ENCODE measurements around the gene FAM53B.
"Not testable (repeated sequence)": the region's sequence is repeated elsewhere in the genome, so short reads cannot be mapped to it uniquely, and the experiment has no call there.

The FAM53B gene

DNA sequence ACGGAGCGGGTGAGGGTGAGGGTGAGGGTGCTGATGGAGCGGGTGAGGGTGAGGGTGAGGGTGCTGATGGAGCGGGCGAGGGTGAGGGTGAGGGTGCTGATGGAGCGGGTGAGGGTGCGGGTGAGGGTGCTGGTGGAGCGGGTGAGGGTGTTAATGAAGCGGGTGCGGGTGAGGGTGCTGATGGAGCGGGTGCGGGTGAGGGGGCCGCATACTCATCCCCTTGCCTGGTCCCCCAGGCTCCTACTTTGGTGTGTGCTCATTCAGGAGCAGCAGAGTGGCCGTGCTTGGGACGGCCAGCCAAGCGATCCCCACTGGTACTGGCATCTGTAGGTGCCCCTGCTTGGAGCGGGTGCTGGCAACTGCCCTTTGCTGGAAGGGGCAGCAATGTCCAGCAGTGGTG, 133.3 kb downstream of the FAM53B start:
- DNase-seq (ENCODE audit: low read depth in 2 of 2) = not testable (repeated sequence)

- not testable (repeated sequence) for DNase-seq (ENCODE audit: low read depth in 2 of 2)
Observed at GRCh38 chr10:124610186-124610585, 134.0 kb downstream of the FAM53B start.

DNA sequence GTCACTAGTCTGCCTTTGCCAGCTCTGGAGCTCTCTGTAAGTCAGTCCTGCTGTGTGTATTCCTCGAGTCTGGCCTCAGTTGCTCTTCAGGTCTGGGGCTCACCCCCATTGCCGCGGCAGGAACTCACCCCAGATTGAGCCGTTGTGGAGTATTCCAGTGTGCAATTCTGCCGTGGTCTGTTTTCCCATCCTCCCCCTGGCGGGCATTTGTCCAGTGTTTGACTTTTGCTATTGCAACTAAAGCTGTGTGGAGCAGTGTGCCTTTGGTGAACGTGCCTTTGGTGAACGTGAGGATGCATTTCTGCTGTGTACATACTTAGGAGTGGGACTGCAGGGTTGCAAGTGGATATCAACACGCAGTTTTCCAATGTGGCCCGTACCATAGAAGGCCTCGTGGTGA, 134.5 kb downstream of the FAM53B start:
- DNase-seq (ENCODE audit: low read depth in 2 of 2) = no peak

DNA sequence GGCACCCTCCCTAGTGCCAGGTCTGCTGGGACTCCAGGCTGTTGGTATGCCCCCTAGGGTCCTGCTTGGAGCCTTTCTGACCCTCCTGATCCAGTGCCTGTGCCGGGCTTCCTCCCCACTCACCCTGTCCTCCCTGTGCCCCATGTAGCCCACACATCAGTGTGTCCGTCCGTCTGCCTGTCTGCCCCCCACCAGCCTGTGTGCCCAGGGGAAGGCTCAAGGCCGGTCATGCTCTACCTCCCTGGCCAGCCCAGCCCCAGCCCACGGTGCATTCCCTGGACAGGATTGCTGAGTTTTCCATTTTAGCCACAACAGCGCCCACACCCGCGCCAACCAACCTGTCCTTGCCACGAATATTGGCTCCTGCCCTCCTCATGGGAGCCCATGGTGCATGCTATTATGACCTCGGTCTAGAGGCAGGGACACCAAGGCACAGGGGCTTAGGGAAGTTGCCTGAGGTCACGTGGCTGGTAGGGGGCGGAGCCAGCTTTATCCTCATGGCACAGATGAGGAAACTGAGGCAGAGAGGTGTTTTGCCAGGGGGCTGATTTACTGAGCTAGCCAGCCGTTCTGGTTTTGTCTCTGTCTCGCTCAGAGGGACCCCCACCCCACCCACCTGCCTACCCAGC, 136.0 kb downstream of the FAM53B start:
- DNase-seq (ENCODE audit: low read depth in 2 of 2) = no peak

- DNase-seq (ENCODE audit: low read depth in 2 of 2) = no peak
Observed at GRCh38 chr10:124607693-124608092, 136.5 kb downstream of the FAM53B start.

DNA sequence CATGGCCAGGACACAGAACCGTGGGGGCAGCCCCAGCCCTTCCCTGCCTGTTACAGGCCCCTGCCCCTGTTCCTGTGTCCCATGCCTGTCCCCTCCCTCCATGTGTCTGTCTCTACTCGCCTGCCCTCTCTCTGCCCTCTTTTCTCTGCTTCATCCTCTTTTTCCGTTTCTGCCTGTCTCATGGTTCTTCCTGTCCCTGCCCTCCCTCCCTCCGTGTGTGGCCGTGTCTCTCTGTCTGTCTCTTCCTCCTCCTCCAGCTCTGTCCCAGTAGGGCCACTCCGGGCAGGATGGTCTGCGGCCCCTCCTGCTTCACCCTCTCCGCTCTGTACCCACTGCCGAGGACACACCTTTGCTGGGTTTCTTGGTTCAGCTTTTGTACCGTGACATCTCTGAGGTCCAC, 137.4 kb downstream of the FAM53B start:
- DNase-seq (ENCODE audit: low read depth in 2 of 2) = no peak

DNA sequence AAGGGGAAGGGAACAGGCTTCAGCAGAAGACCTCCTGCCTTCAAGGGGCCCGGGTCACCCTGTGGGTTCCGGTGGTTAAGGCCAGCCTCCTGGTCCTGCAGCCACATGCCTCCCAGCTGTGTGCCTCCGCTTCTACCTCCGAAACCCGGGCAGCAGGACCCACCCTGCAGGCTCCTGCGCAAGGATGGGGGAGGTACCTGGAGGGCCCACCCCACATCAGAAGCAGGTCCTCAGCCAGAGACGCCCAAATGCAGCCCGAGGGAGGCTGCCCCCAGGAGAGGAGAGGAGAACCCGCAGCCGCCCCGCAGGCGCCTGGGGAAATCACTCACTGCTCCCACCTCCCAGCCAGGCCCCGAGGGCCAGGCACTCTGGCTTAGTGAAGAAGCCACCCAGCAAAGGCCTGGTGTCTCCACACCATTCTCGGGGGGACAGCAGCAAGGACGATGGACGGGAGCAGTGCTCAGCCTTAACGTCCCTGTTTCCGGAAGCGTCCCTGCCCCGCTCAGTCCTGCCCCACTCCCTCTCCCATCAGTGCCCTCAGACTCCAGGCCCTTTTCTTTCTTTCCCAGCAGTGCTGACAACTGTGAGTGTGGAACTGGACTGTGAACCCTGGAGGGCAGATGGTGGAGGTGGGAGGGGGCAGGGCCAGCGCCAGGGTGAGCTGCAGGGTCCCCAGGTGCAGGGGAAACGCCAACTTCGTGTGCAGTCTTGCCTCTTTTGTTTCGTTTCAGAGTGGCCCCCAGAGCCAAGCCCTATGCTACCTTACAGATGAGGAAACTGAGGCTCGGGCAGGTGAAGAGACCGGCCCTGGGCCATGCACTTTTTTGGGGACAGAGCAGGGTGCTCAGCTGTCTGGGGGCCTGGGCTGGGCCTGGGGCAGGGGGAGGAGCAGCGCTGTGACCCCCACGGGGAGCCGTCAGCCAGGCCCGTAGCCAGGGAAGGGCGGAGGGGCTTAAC, 138.0 kb downstream of the FAM53B start:
- no peak for DNase-seq (ENCODE audit: low read depth in 2 of 2)

GRCh38 chr10:124605481-124605855, 138.7 kb downstream of the FAM53B start:
- DNase-seq (ENCODE audit: low read depth in 2 of 2) = no peak

- DNase-seq (ENCODE audit: low read depth in 2 of 2) = no peak
Observed at GRCh38 chr10:124605001-124605370, 139.2 kb downstream of the FAM53B start.

DNA sequence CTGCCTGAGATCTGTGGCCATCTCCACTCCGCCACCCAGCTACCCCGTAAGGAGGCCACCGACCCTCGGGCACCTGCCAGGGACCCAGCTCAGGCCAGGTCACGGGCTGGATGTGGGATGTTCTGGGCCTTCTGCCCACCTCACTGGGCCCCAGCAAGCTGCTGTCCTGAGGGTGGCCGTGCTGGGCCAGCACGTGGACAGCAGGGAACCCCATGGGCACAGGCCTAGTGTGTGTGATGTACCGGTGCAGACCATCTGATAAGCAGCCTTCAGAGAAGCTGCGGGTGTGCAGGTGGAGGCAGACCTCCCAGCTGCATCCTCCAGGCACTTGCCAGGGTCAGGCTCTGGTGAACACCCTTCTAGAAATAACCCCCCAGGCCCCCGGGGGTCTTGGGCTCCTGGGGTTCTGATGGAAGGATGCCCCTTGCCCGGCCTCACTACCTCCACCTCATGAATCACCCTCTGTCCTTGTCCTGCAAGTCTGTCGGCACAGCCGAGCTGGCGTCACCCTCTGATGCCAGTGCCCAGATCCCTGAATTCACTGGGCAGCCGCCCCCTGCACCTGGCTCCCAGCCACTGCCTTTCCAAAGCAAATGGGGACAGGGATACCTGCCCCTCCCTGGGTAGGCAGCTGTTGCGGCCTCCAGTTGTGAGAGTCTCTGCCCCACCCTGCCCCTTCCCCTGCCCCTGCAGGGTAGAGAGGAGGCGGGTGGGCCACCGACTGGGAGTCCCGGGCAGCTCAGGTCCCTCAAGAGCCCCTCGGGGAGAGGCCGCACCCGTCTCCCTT, 139.8 kb downstream of the FAM53B start:
- no peak for DNase-seq (ENCODE audit: low read depth in 2 of 2)

DNA sequence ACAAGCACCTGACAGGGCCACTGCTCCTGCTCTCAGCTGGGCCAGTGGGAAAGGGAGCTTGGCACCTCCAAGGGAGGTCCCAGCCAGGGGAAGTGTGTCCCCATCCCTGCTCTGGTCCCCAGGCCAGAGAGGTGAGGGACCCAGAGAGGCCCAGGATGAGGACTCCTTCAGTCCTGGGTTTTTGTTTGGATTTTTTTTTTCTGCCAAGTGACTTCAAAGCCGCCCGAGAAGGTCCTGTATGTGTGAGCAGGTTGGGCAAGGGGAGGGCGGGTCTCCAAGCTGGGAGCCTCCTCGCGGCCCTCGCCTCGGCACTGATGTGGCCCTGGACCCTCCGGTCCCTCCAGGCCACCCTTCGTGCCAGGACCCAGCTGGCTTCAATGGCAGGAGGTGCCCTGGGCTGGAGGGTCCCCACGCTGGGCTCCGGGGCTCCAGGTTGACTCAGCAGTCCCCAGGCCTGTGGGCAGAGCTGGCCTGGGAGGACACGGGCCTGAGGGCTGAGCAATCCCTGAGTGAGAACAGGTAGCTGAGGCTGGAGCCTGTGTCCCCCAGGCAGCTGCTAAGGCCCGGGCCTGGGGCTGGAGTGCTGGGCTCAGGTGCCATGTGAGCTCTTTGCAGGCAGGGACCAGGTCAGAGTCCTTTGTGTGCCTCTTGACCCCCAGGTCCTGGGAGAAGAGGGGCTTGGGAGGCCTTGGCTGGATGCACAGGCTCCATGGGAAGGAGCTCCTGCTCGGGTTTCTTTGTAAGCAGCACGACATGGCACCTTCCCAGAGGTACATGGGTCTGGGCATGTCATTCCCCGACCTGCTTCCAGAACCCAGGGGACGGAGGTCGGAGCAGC, 140.6 kb downstream of the FAM53B start:
- no peak for DNase-seq (ENCODE audit: low read depth in 2 of 2)

- DNase-seq (ENCODE audit: low read depth in 2 of 2) = no peak
Observed at GRCh38 chr10:124602646-124603365, 141.4 kb downstream of the FAM53B start.

DNA sequence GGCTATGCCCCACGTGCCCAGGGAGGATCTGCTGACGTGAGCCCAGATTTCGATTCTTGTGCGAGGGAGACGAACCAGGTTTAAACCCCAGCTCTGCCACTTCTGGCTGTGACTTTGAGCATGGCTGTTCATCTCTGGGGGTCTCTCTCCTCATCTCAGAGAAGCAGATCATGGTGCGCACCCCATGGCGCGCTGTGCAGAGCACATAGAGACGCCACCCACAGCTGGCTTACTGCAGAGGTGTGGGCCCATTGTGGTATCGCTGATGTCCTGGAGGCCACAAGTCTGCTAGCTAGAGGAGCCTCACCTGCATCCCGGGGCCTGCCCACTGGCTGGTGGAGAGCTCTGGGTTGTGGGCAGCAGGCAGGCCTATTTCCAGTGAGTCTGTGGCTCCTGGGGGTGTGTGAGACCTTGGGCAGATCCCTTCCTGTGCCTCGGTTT, 142.0 kb downstream of the FAM53B start:
- no peak for DNase-seq (ENCODE audit: low read depth in 2 of 2)

- DNase-seq (ENCODE audit: low read depth in 2 of 2) = no peak
Observed at GRCh38 chr10:124601431-124602120, 142.6 kb downstream of the FAM53B start.

GRCh38 chr10:124601016-124601415, 143.2 kb downstream of the FAM53B start:
- no peak for DNase-seq (ENCODE audit: low read depth in 2 of 2)

DNA sequence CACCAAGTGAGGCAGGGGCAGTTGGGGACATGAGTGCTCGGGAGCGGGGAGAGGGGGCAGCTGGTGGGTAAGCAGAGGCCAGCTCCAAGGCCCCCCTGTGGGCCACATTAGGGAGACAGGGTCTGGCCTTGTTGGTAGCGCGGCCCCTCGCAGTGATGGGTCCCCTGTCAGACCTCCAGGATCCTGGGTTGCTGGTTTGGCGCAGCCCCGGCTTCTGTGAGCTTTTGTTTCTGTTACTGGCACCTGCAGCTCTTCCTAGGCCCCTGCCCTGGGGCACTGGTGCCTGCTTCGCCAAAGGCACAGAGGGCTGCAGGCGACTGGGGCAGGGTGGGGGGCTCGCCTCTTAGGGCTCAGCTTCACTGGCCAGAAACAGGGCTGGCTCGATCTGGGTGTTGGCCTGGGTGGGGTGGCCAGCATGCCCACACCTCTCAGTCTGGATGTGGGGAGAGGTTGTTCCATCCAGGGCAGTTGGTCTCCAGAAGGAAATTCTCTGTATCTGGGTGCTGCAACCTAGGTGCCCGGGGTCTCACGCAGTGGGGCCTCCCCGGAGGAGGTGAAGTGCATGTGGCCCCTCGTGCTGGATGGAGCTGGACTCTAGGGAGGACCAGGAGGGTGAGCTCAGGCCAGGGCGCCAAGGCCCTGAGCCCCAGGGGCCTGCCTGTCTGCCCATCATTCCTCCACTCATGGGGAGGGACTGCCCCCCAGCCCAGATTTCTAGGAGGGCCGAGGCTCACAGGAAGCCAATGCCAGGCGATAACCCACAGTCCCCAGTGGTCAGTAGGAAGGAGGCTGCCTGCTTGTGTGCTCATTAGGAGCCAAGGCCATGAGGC, 143.9 kb downstream of the FAM53B start:
- no peak for DNase-seq (ENCODE audit: low read depth in 2 of 2)

DNA sequence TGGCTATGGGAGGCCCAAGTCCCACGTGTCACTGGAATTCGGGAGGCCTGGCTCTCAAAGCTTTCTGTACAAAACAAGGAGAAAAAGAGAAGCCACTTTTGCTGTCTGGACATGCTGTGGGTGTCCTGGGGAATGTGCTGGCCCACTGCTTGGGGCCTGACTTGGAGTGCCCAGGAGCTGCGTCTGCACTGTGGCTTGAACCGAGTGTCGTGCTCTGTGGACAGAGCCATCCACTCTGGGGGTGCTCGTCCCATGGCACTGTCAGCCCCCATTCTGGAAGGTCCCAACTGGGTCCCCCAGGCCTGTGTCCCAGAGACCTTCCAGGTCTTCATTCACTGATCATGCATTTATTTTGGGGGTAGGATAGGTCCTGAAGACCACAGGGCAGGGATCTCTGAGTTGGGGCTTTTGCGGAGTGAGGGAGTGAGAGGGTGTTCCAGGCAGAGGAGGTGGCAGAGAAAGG, 144.6 kb downstream of the FAM53B start:
- DNase-seq (ENCODE audit: low read depth in 2 of 2) = no peak

DNA sequence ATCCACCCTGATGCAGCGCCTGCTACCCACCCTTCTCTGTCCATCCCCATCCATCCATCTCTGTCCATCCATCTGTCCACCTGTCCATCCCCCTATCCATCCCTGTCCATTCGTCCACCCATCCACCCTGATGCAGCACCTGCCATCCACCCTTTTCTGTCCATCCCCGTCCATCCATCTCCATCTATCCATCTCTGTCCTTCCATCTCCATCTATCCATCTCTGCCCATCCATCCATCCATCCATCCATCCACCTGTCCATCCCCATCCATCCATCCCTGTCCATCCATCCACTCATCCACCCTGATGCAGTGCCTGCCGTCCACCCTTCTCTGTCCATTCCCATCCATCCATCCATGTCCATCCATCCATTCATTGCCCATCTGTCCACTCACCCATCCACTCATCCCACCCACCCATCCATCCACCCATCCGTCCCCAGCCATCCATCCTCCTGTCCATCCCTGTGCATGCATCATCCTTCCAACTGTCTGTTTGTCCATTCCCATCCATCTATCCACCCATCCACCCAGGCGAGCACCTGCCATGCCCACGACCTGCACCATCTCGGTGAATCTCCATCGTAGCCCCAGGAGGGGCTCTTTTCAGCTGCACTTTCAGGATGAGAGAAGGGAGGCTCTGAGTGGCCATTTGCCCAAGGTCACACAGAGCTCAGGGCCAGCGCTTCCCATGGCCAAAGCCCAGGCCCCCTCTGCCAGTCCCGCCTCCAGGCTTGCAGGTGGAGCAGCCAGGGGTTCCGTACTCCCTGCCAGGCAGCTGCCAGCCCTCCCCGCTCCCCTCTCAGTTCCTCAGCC, 145.2 kb downstream of the FAM53B start:
- DNase-seq (ENCODE audit: low read depth in 2 of 2) = no peak

Data from stimulated activated CD8-positive, alpha-beta memory T cell treated with anti-CD3 and anti-CD28 coated beads, Interleukin-7, amount 100 ng/mL, for 1 hour (primary cell).